GM21423 (cell line): ENCODE results near the gene C9orf85.
"Not testable (repeated sequence)": the region's sequence is repeated elsewhere in the genome, so short reads cannot be mapped to it uniquely, and the experiment has no call there.

ENCODE experiments used
- ATAC-seq: cut with Tn5 transposase; IDR thresholded peaks from one replicate; pipeline ENCODE4 v1.9.1; 2021; ENCODE audit warnings: mild to moderate bottlenecking, moderate library complexity; ENCODE audit not compliant: unreplicated experiment

Gene C9orf85

GRCh38 chr9:71987471-71988371 lies 76.3 kb downstream of the C9orf85 start:
- no peak for ATAC-seq

- no peak for ATAC-seq
These were observed 79.0 kb downstream of the C9orf85 start for GRCh38 chr9:71990466-71990865.

DNA sequence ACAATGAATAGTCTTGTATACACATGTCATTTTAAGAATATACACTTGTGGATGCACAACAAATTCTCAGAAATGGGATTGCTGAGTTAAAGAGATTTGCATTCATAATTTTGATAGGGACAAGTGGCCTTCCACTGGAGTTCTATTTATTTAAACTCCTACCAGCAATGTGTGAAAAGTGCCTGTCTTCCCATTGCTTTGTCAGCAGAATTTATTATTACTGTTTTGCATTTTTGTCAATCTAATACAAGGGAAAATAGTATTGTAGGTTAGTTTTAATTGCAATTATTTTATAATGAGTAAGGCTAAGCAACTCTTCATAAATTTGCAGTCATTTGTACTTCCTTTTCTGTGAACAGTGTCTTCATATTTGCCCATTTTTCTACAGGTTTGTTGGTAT lies 94.0 kb downstream of the C9orf85 start:
- ATAC-seq = no peak

- ATAC-seq = no peak
These were observed 95.1 kb downstream of the C9orf85 start for GRCh38 chr9:72006501-72006900.

DNA sequence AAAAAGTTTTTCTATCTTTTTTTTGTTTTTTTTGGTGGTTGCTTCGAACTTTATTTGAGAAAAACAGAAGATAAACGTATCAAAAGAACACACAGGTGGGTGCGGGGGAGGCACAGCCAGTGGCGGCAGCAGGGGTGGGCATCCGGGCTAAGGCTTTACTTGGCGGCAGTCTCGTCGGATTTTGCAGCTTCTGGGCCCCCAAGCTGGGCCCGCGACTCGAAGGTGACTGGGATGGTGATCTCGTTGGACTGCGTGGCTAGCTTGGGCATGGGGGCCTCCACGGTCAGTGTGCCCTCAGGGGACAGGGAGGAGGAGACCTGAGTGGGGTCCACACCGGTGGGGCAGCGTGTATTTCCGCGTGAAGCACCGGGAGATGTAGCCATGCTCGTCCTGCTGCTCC lies 96.3 kb downstream of the C9orf85 start:
- not testable (repeated sequence) for ATAC-seq

- no peak for ATAC-seq
These were observed 101.2 kb downstream of the C9orf85 start for GRCh38 chr9:72012646-72013045.

DNA sequence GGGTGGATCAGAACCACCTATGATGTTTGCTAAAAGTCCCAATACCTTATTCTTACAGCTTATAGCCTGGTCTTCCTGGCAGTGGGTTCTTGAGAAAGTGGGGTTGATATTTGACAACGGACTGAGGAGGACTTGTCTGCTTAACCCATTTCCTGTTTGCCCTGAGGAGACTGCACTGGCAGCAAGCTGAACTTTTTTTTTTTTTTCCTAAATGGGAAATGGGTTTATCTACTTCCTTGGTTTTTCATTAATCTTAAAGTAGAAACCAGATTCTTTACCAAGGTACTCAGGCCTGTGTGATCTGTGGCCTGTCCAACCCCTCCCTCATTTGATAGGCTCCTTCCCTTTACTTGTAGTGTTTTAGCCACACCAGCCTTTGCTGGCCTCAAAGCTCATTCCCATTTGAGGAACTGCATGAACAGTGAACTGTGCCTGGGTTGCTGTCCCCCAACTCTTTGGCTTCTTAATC lies 101.9 kb downstream of the C9orf85 start:
- ATAC-seq = no peak

GRCh38 chr9:72022841-72023240 lies 111.4 kb downstream of the C9orf85 start:
- no peak for ATAC-seq
